DOHH2 (cell line): ENCODE data around the gene P3H3.

Experiments used
- H3F3A ChIP-seq: fragments of 200-600 bp; sonication (generic), shearing (Covaris generic); 2 replicates; pipeline ENCODE4 v1.6.0; 2016; ENCODE audit warnings: antibody characterized with exemption, mild to moderate bottlenecking; ENCODE audit not compliant: control insufficient read depth, insufficient read depth
- H3K27ac ChIP-seq: fragments of 200-600 bp; sonication (generic); 2 replicates; pipeline ENCODE4 v1.5.1; 2014; ENCODE audit warnings: low read depth, mild to moderate bottlenecking, low read length, moderate library complexity
- H3K27me3 ChIP-seq: fragments of 200-600 bp; sonication (generic); 2 replicates; pipeline ENCODE4 v1.6.1; 2014; ENCODE audit warnings: mild to moderate bottlenecking, low read length, mixed read lengths; ENCODE audit not compliant: control insufficient read depth
- H3K36me3 ChIP-seq: fragments of 200-600 bp; sonication (generic); 2 replicates; pipeline ENCODE4 v1.6.1; 2014; ENCODE audit warnings: mild to moderate bottlenecking, low read length, moderate library complexity, mixed read lengths; ENCODE audit not compliant: control insufficient read depth
- H3K4me1 ChIP-seq: fragments of 200-600 bp; sonication (generic); 2 replicates; pipeline ENCODE4 v1.6.1; 2014; ENCODE audit warnings: mild to moderate bottlenecking, low read length, mixed read lengths; ENCODE audit not compliant: control insufficient read depth
- H3K4me2 ChIP-seq: fragments of 200-600 bp; sonication (generic); 2 replicates; pipeline ENCODE4 v1.6.0; 2014; ENCODE audit warnings: mild to moderate bottlenecking, low read length, moderate library complexity
- H3K4me3 ChIP-seq: fragments of 200-600 bp; sonication (generic); 2 replicates; pipeline ENCODE4 v1.5.1; 2014; ENCODE audit warnings: mild to moderate bottlenecking, low read length, mixed read lengths
- H3K79me2 ChIP-seq: fragments of 200-600 bp; sonication (generic); 2 replicates; pipeline ENCODE4 v1.6.1; 2014; ENCODE audit warnings: mild to moderate bottlenecking, low read length, mixed read lengths; ENCODE audit not compliant: control insufficient read depth
- H3K9me2 ChIP-seq: fragments of 200-600 bp; sonication (generic); replicated peaks from 2 replicates; pipeline ENCODE4 v1.6.1; 2014; ENCODE audit warnings: mild to moderate bottlenecking, low read length, mixed read lengths; ENCODE audit not compliant: control insufficient read depth
- H3K9me3 ChIP-seq: fragments of 200-600 bp; sonication (generic); 2 replicates; pipeline ENCODE4 v1.6.1; 2014; ENCODE audit warnings: antibody characterized with exemption, low read length, mixed read lengths; ENCODE audit not compliant: control insufficient read depth, insufficient read depth
- H4K20me1 ChIP-seq: fragments of 200-600 bp; sonication (generic); 2 replicates; pipeline ENCODE4 v1.6.0; 2014; ENCODE audit warnings: low read depth, mild to moderate bottlenecking, antibody characterized with exemption, low read length, moderate library complexity; ENCODE audit not compliant: control insufficient read depth, insufficient read depth
- CTCF ChIP-seq: fragments of 200-600 bp; sonication (generic); IDR thresholded peaks from one replicate; pipeline ENCODE4 v1.5.1; 2014; ENCODE audit warnings: antibody characterized with exemption, mild to moderate bottlenecking, low read depth, low read length; ENCODE audit not compliant: poor library complexity, severe bottlenecking
- EZH2phosphoT487 ChIP-seq: fragments of 200-600 bp; sonication (generic); IDR thresholded peaks from 2 replicates; pipeline ENCODE4 v1.6.1; 2017; ENCODE audit warnings: borderline replicate concordance, mild to moderate bottlenecking, antibody characterized with exemption, low read length, moderate library complexity, mixed read lengths

Gene P3H3

GRCh38 chr12:6860116-6860515, 31.9 kb downstream of the P3H3 start:
- H3K9me3 ChIP-seq, result no peaks in the 10 kb centered on the region
- no peaks in the 10 kb centered on the region for H3K4me1 ChIP-seq
- H3K36me3 ChIP-seq, result peaks cover 94% of the 10 kb centered on the region
- H3K79me2 ChIP-seq, result peaks cover 2% of the 10 kb centered on the region
- no peak overlapping the region for H3K4me3 ChIP-seq
- H3K27me3 ChIP-seq, result no peaks in the 10 kb centered on the region
- H3K4me2 ChIP-seq, result no peak overlapping the region
- H4K20me1 ChIP-seq, result no peaks in the 10 kb centered on the region
- TF ChIP-seq CTCF, result no peak
- no peak for TF ChIP-seq EZH2phosphoT487
- H3K27ac ChIP-seq, result no peak overlapping the region
- H3K9me2 ChIP-seq, result no peaks in the 10 kb centered on the region
- no peaks in the 10 kb centered on the region for H3F3A ChIP-seq

GRCh38 chr12:6860942-6861341, 32.7 kb downstream of the P3H3 start:
- H3K36me3 ChIP-seq, result peaks cover 93% of the 10 kb centered on the region
- no peaks in the 10 kb centered on the region for H3F3A ChIP-seq
- no peaks in the 10 kb centered on the region for H3K79me2 ChIP-seq
- no peak overlapping the region for H3K4me2 ChIP-seq
- no peaks in the 10 kb centered on the region for H4K20me1 ChIP-seq
- no peak overlapping the region for H3K4me3 ChIP-seq
- TF ChIP-seq CTCF, result no peak
- no peak for TF ChIP-seq EZH2phosphoT487
- no peaks in the 10 kb centered on the region for H3K4me1 ChIP-seq
- no peaks in the 10 kb centered on the region for H3K27me3 ChIP-seq
- no peaks in the 10 kb centered on the region for H3K9me2 ChIP-seq
- no peak overlapping the region for H3K27ac ChIP-seq
- H3K9me3 ChIP-seq, result no peaks in the 10 kb centered on the region

- H3K36me3 ChIP-seq, result peaks cover 92% of the 10 kb centered on the region
- H3K27me3 ChIP-seq, result no peaks in the 10 kb centered on the region
- TF ChIP-seq CTCF, result no peak
- TF ChIP-seq EZH2phosphoT487, result no peak
- H3K4me3 ChIP-seq, result no peak overlapping the region
- peaks cover 1% of the 10 kb centered on the region for H3K4me1 ChIP-seq
- no peaks in the 10 kb centered on the region for H4K20me1 ChIP-seq
- no peak overlapping the region for H3K4me2 ChIP-seq
- no peaks in the 10 kb centered on the region for H3K79me2 ChIP-seq
- H3K27ac ChIP-seq, result no peak overlapping the region
- H3K9me2 ChIP-seq, result no peaks in the 10 kb centered on the region
- no peaks in the 10 kb centered on the region for H3F3A ChIP-seq
- no peaks in the 10 kb centered on the region for H3K9me3 ChIP-seq
Measured at GRCh38 chr12:6861391-6861790, 33.2 kb downstream of the P3H3 start.

- Histone ChIP-seq H3K9me3 (no peaks in the 10 kb centered on the region), H4K20me1 (peaks cover under 1% of the 10 kb centered on the region; the same call in 1 of the 2 replicates), H3K4me3 (no peak overlapping the region), H3K27ac (no peak overlapping the region), H3F3A (no peaks in the 10 kb centered on the region; the same call in 1 of the 2 replicates), H3K4me1 (peaks cover 9% of the 10 kb centered on the region), H3K9me2 (no peaks in the 10 kb centered on the region), H3K27me3 (no peaks in the 10 kb centered on the region), H3K79me2 (peaks cover 13% of the 10 kb centered on the region), H3K36me3 (peaks cover 87% of the 10 kb centered on the region), H3K4me2 (no peak overlapping the region)
- no peak for TF ChIP-seq CTCF
- no peak for TF ChIP-seq EZH2phosphoT487
Measured at GRCh38 chr12:6863033-6863432, 34.8 kb downstream of the P3H3 start.
